GM12891 (cell line): ENCODE measurements around the gene S100Z.

Experiments
- PAX5 ChIP-seq: IDR thresholded peaks from 2 replicates; pipeline ENCODE4 v1.6.1; 2011; ENCODE audit warnings: low read length, moderate library complexity, mild to moderate bottlenecking; ENCODE audit not compliant: insufficient read depth, severe bottlenecking
- POLR2A ChIP-seq: IDR thresholded peaks from 2 replicates; pipeline ENCODE4 v1.6.1; 2011; ENCODE audit warnings: low read depth, low read length, control low read depth
- POLR2AphosphoS5 ChIP-seq: IDR thresholded peaks from 2 replicates; pipeline ENCODE4 v1.6.1; 2011; ENCODE audit warnings: low read depth, low read length, control low read depth
- POU2F2 ChIP-seq: IDR thresholded peaks from 2 replicates; pipeline ENCODE4 v1.6.1; 2011; ENCODE audit warnings: low read depth, mild to moderate bottlenecking, control low read depth, low read length, moderate library complexity
- SPI1 ChIP-seq: IDR thresholded peaks from 2 replicates; pipeline ENCODE4 v1.6.1; 2011; ENCODE audit warnings: low read depth, low read length, control low read depth
- TAF1 ChIP-seq: IDR thresholded peaks from 2 replicates; pipeline ENCODE4 v1.6.1; 2011; ENCODE audit warnings: low read depth, low read length, control low read depth

DNA sequence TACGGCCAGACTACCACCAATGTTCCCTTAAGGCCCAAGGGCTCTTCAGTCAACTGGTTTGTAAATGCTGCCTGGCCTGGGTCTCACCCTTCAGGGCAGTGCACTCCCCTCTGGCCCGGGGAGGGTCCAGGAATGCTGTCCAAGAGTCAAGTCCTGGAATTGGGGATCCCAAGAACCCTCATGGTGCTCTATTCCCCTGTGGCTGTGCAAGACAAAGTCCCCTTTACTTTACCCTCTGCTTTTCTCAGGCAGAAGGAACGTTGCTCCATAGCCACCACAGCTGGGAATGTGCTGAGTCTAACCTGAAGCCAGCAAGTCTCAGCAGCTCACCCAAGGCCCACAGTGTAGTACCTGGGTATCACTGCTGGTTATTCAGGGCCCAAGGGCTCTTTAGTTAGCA lies 51.7 kb downstream of the S100Z start:
- TF ChIP-seq POLR2A (no peak), POU2F2 (no peak), POLR2AphosphoS5 (no peak), SPI1 (no peak), TAF1 (no peak), PAX5 (no peak)
